Measurements from ENCODE around the gene TTBK2.
"Not testable (repeated sequence)": the region's sequence is repeated elsewhere in the genome, so short reads cannot be mapped to it uniquely, and the experiment has no call there.

TTBK2 gene

GRCh38 chr15:42820811-42821210, 99.8 kb downstream of the TTBK2 start:
- DNase-seq, result no peak

- DNase-seq, result no peak
Measured at GRCh38 chr15:42819786-42820185, 100.8 kb downstream of the TTBK2 start.

- no peak for DNase-seq
Measured at GRCh38 chr15:42811433-42811832, 109.1 kb downstream of the TTBK2 start.

- no peak for DNase-seq
Measured at GRCh38 chr15:42808913-42809312, 111.7 kb downstream of the TTBK2 start.

- no peak for DNase-seq
Measured at GRCh38 chr15:42805266-42805665, 115.3 kb downstream of the TTBK2 start.

GRCh38 chr15:42804739-42805138, 115.8 kb downstream of the TTBK2 start:
- no peak for DNase-seq

- DNase-seq, result no peak
Measured at GRCh38 chr15:42803436-42803835, 117.1 kb downstream of the TTBK2 start.

- DNase-seq, result no peak
Measured at GRCh38 chr15:42802168-42802567, 118.4 kb downstream of the TTBK2 start.

GRCh38 chr15:42800731-42801474, 119.7 kb downstream of the TTBK2 start:
- no peak for DNase-seq

GRCh38 chr15:42798802-42799201, 121.8 kb downstream of the TTBK2 start:
- no peak for DNase-seq

- DNase-seq, result no peak
Measured at GRCh38 chr15:42796955-42797782, 123.4 kb downstream of the TTBK2 start.

- no peak for DNase-seq
Measured at GRCh38 chr15:42788725-42789124, 131.9 kb downstream of the TTBK2 start.

- no peak for DNase-seq
Measured at GRCh38 chr15:42786978-42787377, 133.6 kb downstream of the TTBK2 start.

- no peak for DNase-seq
Measured at GRCh38 chr15:42785569-42785968, 135.0 kb downstream of the TTBK2 start.

- no peak for DNase-seq
Measured at GRCh38 chr15:42784705-42785104, 135.9 kb downstream of the TTBK2 start.

GRCh38 chr15:42782716-42783115, 137.9 kb downstream of the TTBK2 start:
- DNase-seq, result no peak

- DNase-seq, result no peak
Measured at GRCh38 chr15:42775416-42775815, 145.2 kb downstream of the TTBK2 start.

- no peak for DNase-seq
Measured at GRCh38 chr15:42772901-42773300, 147.7 kb downstream of the TTBK2 start.

GRCh38 chr15:42772144-42772543, 148.4 kb downstream of the TTBK2 start:
- DNase-seq, result peak; percentile 33

- not testable (repeated sequence) for DNase-seq
Measured at GRCh38 chr15:42766109-42766508, 154.5 kb downstream of the TTBK2 start.

GRCh38 chr15:42764154-42764731, 156.3 kb downstream of the TTBK2 start:
- DNase-seq, result not testable (repeated sequence)

- DNase-seq, result not testable (repeated sequence)
Measured at GRCh38 chr15:42761813-42762212, 158.8 kb downstream of the TTBK2 start.

- no peak for DNase-seq
Measured at GRCh38 chr15:42760759-42761158, 159.8 kb downstream of the TTBK2 start.

- no peak for DNase-seq
Measured at GRCh38 chr15:42759093-42759492, 161.5 kb downstream of the TTBK2 start.

Measured in left hindlimb (tissue), 1 donor.